Spinal cord (tissue), 10 donors: ENCODE data around the gene LRRC17. TPM values are rescaled to one million over a fixed set of nuclear protein-coding genes. Genes with fewer than 3 reads are reported as not detected.
"Not testable (repeated sequence)": the region's sequence is repeated elsewhere in the genome, so short reads cannot be mapped to it uniquely, and the experiment has no call there.

Experiments
- DNase-seq, 6 donors: peaks; one replicate each; pipeline versions ENCODE4 v3.0.0 to v3.0.0-alpha.2; 2013 to 2015; ENCODE audit warnings: low spot score in 6 of 6, low read depth in 4 of 6
- H3K27ac ChIP-seq: one replicate; pipeline ENCODE4 v1.5.1; 2013; ENCODE audit warnings: low read depth, low read length, control low read depth
- H3K27me3 ChIP-seq: one replicate; pipeline ENCODE4 v1.6.1; 2013; ENCODE audit warnings: low read length; ENCODE audit not compliant: control insufficient read depth, insufficient read depth
- H3K36me3 ChIP-seq: one replicate; pipeline ENCODE4 v1.6.1; 2013; ENCODE audit warnings: low read length; ENCODE audit not compliant: control insufficient read depth, insufficient read depth
- H3K4me1 ChIP-seq: one replicate; pipeline ENCODE4 v1.6.1; 2013; ENCODE audit warnings: low read length; ENCODE audit not compliant: control insufficient read depth, insufficient read depth
- H3K4me3 ChIP-seq: one replicate; pipeline ENCODE4 v1.5.1; 2013; ENCODE audit warnings: low read depth, low read length, control low read depth
- H3K9me3 ChIP-seq: one replicate; pipeline ENCODE4 v1.6.1; 2013; ENCODE audit warnings: low read length; ENCODE audit not compliant: control insufficient read depth, insufficient read depth
- WGBS: methylation state at CpG from one replicate; pipeline ENCODE4 v1.1.5; 2013; ENCODE audit warnings: missing lambda C conversion rate; ENCODE audit not compliant: insufficient coverage; 5-methylcytosine and 5-hydroxymethylcytosine counted together
- polyA plus RNA-seq, 2 donors: library from polyadenylated mRNA; unstranded; fragments of 120-200 nt; gene quantifications; one replicate each; pipeline ENCODE4 v1.2.1, GENCODE V29; 2013; ENCODE audit not compliant: insufficient read length in 2 of 2
- total RNA-seq, 2 donors: library from RNA; depleted of rRNA in 1 of 2; stranded (reverse); fragments of 120-200 nt in 1 of 2; fragments of >200 nt in 1 of 2; gene quantifications; one replicate each; pipeline versions ENCODE4 v1.2.3 to v1.2.4, GENCODE V29; 2013 to 2014
- donor health status: healthy.

LRRC17 gene
- total and polyA plus RNA-seq, 4 donors, result 65.1 to 299 (median 88.6) TPM

- no peaks in the 10 kb centered on the region for H3K27me3 ChIP-seq
- no CpG with 5 or more reads among the region's 2 CpGs for WGBS
- no peaks in the 10 kb centered on the region for H3K36me3 ChIP-seq
- no peak for DNase-seq
- no peaks in the 10 kb centered on the region for H3K4me1 ChIP-seq
- H3K27ac ChIP-seq, result no peak overlapping the region
- H3K4me3 ChIP-seq, result no peak overlapping the region
- H3K9me3 ChIP-seq, result no peaks in the 10 kb centered on the region
Measured at GRCh38 chr7:102897211-102897631, 15.6 kb upstream of the LRRC17 start.

DNA sequence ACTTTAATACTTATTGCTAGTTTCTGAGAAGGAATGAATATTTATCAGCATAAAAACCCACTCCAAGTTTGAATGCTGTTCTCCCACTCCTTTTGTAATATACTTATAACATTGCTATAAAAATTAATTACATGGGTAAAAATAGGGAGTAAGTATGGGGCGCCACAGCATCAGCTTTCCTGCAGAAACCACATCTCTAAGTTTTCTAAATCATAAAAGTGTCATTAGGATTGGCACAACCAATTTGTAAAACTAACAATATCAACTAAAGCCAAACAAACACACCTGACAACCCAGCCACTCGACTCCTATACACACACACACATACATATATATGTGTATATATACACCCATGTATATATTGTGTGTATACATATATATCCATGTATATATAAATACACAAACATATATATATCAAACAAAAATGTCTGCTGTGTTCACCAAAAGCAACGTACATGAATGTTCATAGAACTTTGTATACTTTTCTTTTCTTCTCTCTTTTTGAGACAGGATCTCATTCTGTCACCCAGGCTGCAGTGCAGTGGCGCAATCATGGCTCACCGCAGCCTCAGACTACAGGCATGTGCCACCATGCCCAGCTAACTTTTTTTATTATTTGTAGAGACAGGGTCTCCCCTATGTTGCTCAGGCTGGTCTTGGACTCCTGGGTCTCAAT is 14.8 kb upstream of the LRRC17 start:
- Histone ChIP-seq H3K4me1 (no peaks in the 10 kb centered on the region), H3K4me3 (no peak overlapping the region), H3K27ac (peak overlapping the region; percentile 33), H3K27me3 (no peaks in the 10 kb centered on the region), H3K36me3 (no peaks in the 10 kb centered on the region), H3K9me3 (no peaks in the 10 kb centered on the region)
- WGBS, result 89% methylated on average over 1 of the region's 5 CpGs
- no peak for DNase-seq

DNA sequence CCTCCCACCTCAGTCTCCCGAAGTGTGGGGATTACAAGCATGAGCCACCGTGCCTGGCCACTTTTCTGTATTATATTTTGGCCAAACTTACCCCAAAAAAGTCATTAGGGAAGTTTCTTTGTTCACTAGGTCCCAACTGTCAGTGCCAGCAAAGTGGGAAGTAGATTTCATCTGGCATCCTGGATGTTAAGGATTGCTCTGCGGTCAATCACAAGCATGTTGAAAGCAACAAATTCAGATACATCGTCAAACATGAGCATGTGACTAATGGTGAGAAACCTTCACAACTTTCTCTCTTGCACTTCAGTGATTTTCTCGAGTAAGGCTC is 14.3 kb upstream of the LRRC17 start:
- Histone ChIP-seq H3K4me1 (no peaks in the 10 kb centered on the region), H3K27ac (no peak overlapping the region), H3K36me3 (no peaks in the 10 kb centered on the region), H3K4me3 (no peak overlapping the region), H3K9me3 (no peaks in the 10 kb centered on the region), H3K27me3 (no peaks in the 10 kb centered on the region)
- DNase-seq, result no peak
- WGBS, result 100% methylated on average over 1 of the region's 5 CpGs

DNA sequence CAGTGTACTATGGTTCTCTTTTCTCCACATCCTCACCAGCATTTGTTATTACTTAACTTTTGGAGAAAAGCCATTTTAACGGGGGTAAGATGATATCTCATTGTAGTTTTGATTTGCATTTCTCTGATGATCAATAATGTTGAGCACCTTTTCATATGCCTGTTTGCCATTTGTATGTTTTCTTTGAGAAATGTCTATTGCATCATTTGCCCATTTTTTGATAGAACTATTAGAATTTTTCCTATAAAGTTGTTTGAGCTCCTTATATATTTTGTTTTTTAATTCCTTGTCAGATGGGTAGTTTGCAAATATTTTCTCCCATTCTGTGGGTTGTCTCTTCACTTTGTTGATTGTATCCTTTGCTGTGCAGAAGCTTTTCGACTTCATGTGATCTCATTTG is 10.7 kb upstream of the LRRC17 start:
- not testable (repeated sequence) for DNase-seq, H3K9me3 ChIP-seq, H3K27ac ChIP-seq, H3K4me1 ChIP-seq, H3K27me3 ChIP-seq, H3K4me3 ChIP-seq, H3K36me3 ChIP-seq
- no CpG with 5 or more reads among the region's 2 CpGs for WGBS

- no CpG with 5 or more reads among the region's 1 CpG for WGBS
- H3K27ac ChIP-seq, H3K27me3 ChIP-seq, H3K4me1 ChIP-seq, H3K4me3 ChIP-seq, H3K36me3 ChIP-seq, DNase-seq, H3K9me3 ChIP-seq: not testable (repeated sequence)
Measured at GRCh38 chr7:102903576-102903975, 9.2 kb upstream of the LRRC17 start.

DNA sequence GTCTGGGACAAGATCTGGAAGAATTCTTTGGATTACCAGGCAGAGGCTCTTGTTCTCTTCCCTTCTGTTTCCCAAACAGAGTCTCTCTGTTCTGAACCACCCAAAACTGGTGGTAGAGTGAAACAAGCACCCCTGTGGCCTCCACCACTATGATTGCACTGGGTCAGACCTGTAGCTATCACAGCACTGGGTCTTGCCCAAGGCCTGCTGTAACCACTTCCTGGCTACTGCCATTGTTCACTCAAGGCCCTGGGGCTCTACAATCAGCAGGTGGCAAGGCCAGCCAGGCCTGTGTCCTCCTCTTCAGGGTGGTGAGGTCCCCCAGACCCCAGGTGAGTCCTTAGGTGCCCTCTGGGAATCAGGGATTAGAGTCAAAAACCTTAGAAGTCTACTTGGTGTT is 4.1 kb upstream of the LRRC17 start:
- Histone ChIP-seq H3K4me3 (no peak overlapping the region), H3K27ac (no peak overlapping the region), H3K36me3 (no peaks in the 10 kb centered on the region), H3K27me3 (no peaks in the 10 kb centered on the region), H3K9me3 (no peaks in the 10 kb centered on the region), H3K4me1 (no peaks in the 10 kb centered on the region)
- DNase-seq, result no peak

DNA sequence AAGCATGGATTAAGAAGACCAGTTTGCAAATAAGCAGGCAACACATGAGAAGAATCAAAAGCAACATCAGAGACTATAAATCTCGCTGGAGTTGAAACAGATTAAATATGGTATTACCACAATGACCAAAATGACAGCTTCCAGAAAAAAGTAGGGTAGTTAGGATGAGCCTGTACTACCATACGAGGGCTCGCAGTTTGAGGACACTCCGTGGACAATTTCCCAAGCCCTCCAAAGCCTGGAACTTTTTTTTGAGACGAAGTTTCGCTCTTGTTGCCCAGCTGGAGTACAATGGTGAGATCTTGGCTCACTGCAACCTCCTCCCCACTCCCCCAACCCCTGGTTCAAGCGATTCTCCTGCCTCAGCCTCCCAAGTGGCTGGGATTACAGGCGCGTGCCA is 1.0 kb downstream of the LRRC17 start:
- no peak for DNase-seq

DNA sequence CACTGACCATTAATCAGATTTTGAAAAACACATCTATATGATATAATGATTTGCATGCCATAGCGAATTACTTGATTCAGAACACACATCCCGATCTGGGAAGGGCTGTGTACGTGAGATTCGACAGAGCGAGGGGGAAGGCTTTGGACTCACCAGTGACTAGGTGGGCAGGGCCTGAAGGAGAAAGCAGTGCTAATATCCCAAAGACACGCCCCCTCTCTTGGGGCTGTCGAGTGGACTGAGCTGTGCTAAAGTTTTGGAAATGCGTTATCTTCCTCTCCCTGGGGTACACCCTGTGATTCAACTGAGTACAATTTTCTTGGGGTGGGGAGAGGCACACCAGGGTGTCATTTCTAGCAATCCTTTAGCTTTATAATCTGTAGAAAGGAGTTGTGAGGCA is 1.8 kb downstream of the LRRC17 start:
- peaks cover 4% of the 10 kb centered on the region for H3K4me1 ChIP-seq
- H3K4me3 ChIP-seq, result peak overlapping the region; percentile 54
- peak overlapping the region; percentile 82 for H3K27ac ChIP-seq
- peak in 1 of 6 donors; percentile 71 for DNase-seq
- no peaks in the 10 kb centered on the region for H3K27me3 ChIP-seq
- no peaks in the 10 kb centered on the region for H3K9me3 ChIP-seq
- 61% methylated on average over 7 of the region's 8 CpGs for WGBS
- no peaks in the 10 kb centered on the region for H3K36me3 ChIP-seq

More for the DNA sequence above, 1.0 kb downstream of the LRRC17 start:
- WGBS, result 61% methylated on average over 5 of the region's 9 CpGs
- H3K27me3 ChIP-seq, result no peaks in the 10 kb centered on the region
- no peaks in the 10 kb centered on the region for H3K9me3 ChIP-seq
- H3K27ac ChIP-seq, result peak overlapping the region; percentile 82
- peak overlapping the region; percentile 54 for H3K4me3 ChIP-seq
- H3K36me3 ChIP-seq, result no peaks in the 10 kb centered on the region
- H3K4me1 ChIP-seq, result peaks cover 4% of the 10 kb centered on the region

DNA sequence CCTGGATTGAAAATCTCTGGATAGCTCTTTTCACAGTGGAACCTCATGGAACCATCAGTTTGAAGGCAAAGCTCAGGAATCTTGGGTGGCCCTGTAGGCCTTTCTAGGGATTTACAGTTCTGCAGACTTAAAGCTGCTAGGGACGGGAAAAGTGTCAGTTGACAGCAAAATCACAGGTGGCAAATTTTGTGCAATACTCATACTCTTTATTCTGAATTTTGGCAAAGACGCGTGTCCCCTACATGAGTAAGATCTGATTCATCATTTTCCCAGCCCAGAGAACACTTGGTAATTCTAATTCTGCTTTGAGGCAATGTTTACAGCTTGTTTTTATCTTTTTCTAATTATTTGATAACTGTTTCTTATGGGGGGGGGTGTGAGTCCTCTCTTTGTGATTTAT is 3.6 kb downstream of the LRRC17 start:
- no peaks in the 10 kb centered on the region for H3K27me3 ChIP-seq
- peaks cover 3% of the 10 kb centered on the region for H3K36me3 ChIP-seq
- H3K4me3 ChIP-seq, result no peak overlapping the region
- DNase-seq, result no peak
- 80% methylated on average over 1 of the region's 3 CpGs for WGBS
- no peaks in the 10 kb centered on the region for H3K9me3 ChIP-seq
- H3K27ac ChIP-seq, result no peak overlapping the region
- H3K4me1 ChIP-seq, result peaks cover 4% of the 10 kb centered on the region

- DNase-seq, result no peak
- Histone ChIP-seq H3K36me3 (peaks cover 3% of the 10 kb centered on the region), H3K9me3 (no peaks in the 10 kb centered on the region), H3K4me3 (no peak overlapping the region), H3K4me1 (peaks cover 4% of the 10 kb centered on the region), H3K27ac (no peak overlapping the region), H3K27me3 (no peaks in the 10 kb centered on the region)
Measured at GRCh38 chr7:102916881-102917280, 4.1 kb downstream of the LRRC17 start.
